DOHH2 (cell line): ENCODE measurements around the gene KCTD20.

Experiments used
- H3F3A ChIP-seq: fragments of 200-600 bp; sonication (generic), shearing (Covaris generic); 2 replicates; pipeline ENCODE4 v1.6.0; 2016; ENCODE audit warnings: antibody characterized with exemption, mild to moderate bottlenecking; ENCODE audit not compliant: control insufficient read depth, insufficient read depth
- H3K27ac ChIP-seq: fragments of 200-600 bp; sonication (generic); 2 replicates; pipeline ENCODE4 v1.5.1; 2014; ENCODE audit warnings: low read depth, mild to moderate bottlenecking, low read length, moderate library complexity
- H3K27me3 ChIP-seq: fragments of 200-600 bp; sonication (generic); 2 replicates; pipeline ENCODE4 v1.6.1; 2014; ENCODE audit warnings: mild to moderate bottlenecking, low read length, mixed read lengths; ENCODE audit not compliant: control insufficient read depth
- H3K36me3 ChIP-seq: fragments of 200-600 bp; sonication (generic); 2 replicates; pipeline ENCODE4 v1.6.1; 2014; ENCODE audit warnings: mild to moderate bottlenecking, low read length, moderate library complexity, mixed read lengths; ENCODE audit not compliant: control insufficient read depth
- H3K4me1 ChIP-seq: fragments of 200-600 bp; sonication (generic); 2 replicates; pipeline ENCODE4 v1.6.1; 2014; ENCODE audit warnings: mild to moderate bottlenecking, low read length, mixed read lengths; ENCODE audit not compliant: control insufficient read depth
- H3K4me2 ChIP-seq: fragments of 200-600 bp; sonication (generic); 2 replicates; pipeline ENCODE4 v1.6.0; 2014; ENCODE audit warnings: mild to moderate bottlenecking, low read length, moderate library complexity
- H3K4me3 ChIP-seq: fragments of 200-600 bp; sonication (generic); 2 replicates; pipeline ENCODE4 v1.5.1; 2014; ENCODE audit warnings: mild to moderate bottlenecking, low read length, mixed read lengths
- H3K79me2 ChIP-seq: fragments of 200-600 bp; sonication (generic); 2 replicates; pipeline ENCODE4 v1.6.1; 2014; ENCODE audit warnings: mild to moderate bottlenecking, low read length, mixed read lengths; ENCODE audit not compliant: control insufficient read depth
- H3K9me2 ChIP-seq: fragments of 200-600 bp; sonication (generic); replicated peaks from 2 replicates; pipeline ENCODE4 v1.6.1; 2014; ENCODE audit warnings: mild to moderate bottlenecking, low read length, mixed read lengths; ENCODE audit not compliant: control insufficient read depth
- H3K9me3 ChIP-seq: fragments of 200-600 bp; sonication (generic); 2 replicates; pipeline ENCODE4 v1.6.1; 2014; ENCODE audit warnings: antibody characterized with exemption, low read length, mixed read lengths; ENCODE audit not compliant: control insufficient read depth, insufficient read depth
- H4K20me1 ChIP-seq: fragments of 200-600 bp; sonication (generic); 2 replicates; pipeline ENCODE4 v1.6.0; 2014; ENCODE audit warnings: low read depth, mild to moderate bottlenecking, antibody characterized with exemption, low read length, moderate library complexity; ENCODE audit not compliant: control insufficient read depth, insufficient read depth
- CTCF ChIP-seq: fragments of 200-600 bp; sonication (generic); IDR thresholded peaks from one replicate; pipeline ENCODE4 v1.5.1; 2014; ENCODE audit warnings: antibody characterized with exemption, mild to moderate bottlenecking, low read depth, low read length; ENCODE audit not compliant: poor library complexity, severe bottlenecking
- EZH2phosphoT487 ChIP-seq: fragments of 200-600 bp; sonication (generic); IDR thresholded peaks from 2 replicates; pipeline ENCODE4 v1.6.1; 2017; ENCODE audit warnings: borderline replicate concordance, mild to moderate bottlenecking, antibody characterized with exemption, low read length, moderate library complexity, mixed read lengths

KCTD20 gene

DNA sequence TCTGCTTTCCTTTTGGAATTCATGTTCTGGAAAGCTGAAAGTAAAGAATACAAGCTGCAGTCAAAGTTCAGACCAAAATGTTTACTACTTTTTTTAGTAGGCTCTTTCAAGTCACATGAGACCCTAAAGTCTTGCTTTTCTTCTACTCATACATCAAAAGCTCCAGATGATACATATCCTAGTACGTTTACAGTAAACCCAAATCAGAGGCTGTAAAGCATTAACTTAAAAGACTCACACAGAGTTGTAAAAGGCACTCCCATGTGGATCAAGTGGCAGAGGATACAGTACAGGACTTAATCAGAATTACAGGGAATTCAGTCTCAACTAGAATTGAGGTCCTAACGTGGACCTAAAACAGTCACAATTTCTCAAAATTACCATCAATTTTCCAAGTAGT, 63.8 kb downstream of the KCTD20 start:
- TF ChIP-seq EZH2phosphoT487 (no peak), CTCF (no peak)
- Histone ChIP-seq H3K27me3 (no peaks in the 10 kb centered on the region), H3F3A (0 out of 2 replicates have a peak, but pooled peaks cover 3% of the 10 kb centered on the region), H3K9me3 (no peaks in the 10 kb centered on the region), H3K79me2 (no peaks in the 10 kb centered on the region), H3K4me1 (no peaks in the 10 kb centered on the region), H3K36me3 (peaks cover 71% of the 10 kb centered on the region), H3K4me3 (no peak overlapping the region), H4K20me1 (no peaks in the 10 kb centered on the region), H3K9me2 (no peaks in the 10 kb centered on the region), H3K4me2 (no peak overlapping the region), H3K27ac (no peak overlapping the region)

DNA sequence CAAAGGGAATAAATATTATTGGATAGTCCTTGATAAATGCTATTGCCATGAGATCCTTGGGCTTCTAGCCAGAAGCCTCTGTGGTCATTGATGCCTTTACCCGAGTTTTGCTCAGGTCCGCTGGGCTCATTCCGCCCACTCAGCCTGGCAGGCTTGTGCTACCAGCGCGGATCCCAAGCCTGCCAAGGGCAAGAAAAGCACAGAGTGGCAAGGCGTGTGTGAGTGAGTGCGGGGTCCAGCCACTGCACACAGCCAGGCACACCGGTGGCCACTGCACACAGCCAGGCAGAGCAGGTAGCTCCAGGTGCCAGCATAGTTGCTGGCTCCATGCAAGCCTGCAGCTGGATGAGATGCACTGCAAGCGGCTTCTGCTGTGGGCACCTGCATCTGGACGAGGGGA, 65.7 kb downstream of the KCTD20 start:
- H3K9me3 ChIP-seq, result no peaks in the 10 kb centered on the region
- no peak for TF ChIP-seq CTCF
- TF ChIP-seq EZH2phosphoT487, result no peak
- H4K20me1 ChIP-seq, result no peaks in the 10 kb centered on the region
- H3F3A ChIP-seq, result 0 out of 2 replicates have a peak, but pooled peaks cover 2% of the 10 kb centered on the region
- no peaks in the 10 kb centered on the region for H3K9me2 ChIP-seq
- H3K36me3 ChIP-seq, result peaks cover 70% of the 10 kb centered on the region
- H3K4me3 ChIP-seq, result no peak overlapping the region
- no peaks in the 10 kb centered on the region for H3K4me1 ChIP-seq
- H3K27me3 ChIP-seq, result no peaks in the 10 kb centered on the region
- no peak overlapping the region for H3K4me2 ChIP-seq
- no peaks in the 10 kb centered on the region for H3K79me2 ChIP-seq
- no peak overlapping the region for H3K27ac ChIP-seq

GRCh38 chr6:36510365-36510764, 67.6 kb downstream of the KCTD20 start:
- H3K4me1 ChIP-seq, result no peaks in the 10 kb centered on the region
- no peak overlapping the region for H3K4me2 ChIP-seq
- no peak overlapping the region for H3K27ac ChIP-seq
- no peaks in the 10 kb centered on the region for H3K9me2 ChIP-seq
- no peaks in the 10 kb centered on the region for H3K9me3 ChIP-seq
- no peaks in the 10 kb centered on the region for H3K27me3 ChIP-seq
- H4K20me1 ChIP-seq, result no peaks in the 10 kb centered on the region
- H3K79me2 ChIP-seq, result no peaks in the 10 kb centered on the region
- H3K36me3 ChIP-seq, result peaks cover 67% of the 10 kb centered on the region
- H3K4me3 ChIP-seq, result no peak overlapping the region
- TF ChIP-seq CTCF (no peak), EZH2phosphoT487 (no peak)
- H3F3A ChIP-seq, result no peaks in the 10 kb centered on the region
